Right forelimb (tissue), 1 donor: Measurements from ENCODE around the gene LYPD6B.

ENCODE experiments used
- DNase-seq: peaks from one replicate; pipeline ENCODE4 v3.0.0-alpha.2; 2018

The LYPD6B gene

GRCh38 chr2:149044500-149044899, 6.0 kb downstream of the LYPD6B start:
- no peak for DNase-seq

- no peak for DNase-seq
These were observed 8.6 kb downstream of the LYPD6B start for GRCh38 chr2:149047118-149047517.

GRCh38 chr2:149049142-149049541, 10.6 kb downstream of the LYPD6B start:
- no peak for DNase-seq

GRCh38 chr2:149050188-149050587, 11.7 kb downstream of the LYPD6B start:
- no peak for DNase-seq

GRCh38 chr2:149055751-149056150, 17.3 kb downstream of the LYPD6B start:
- DNase-seq: no peak

GRCh38 chr2:149056541-149057255, 18.2 kb downstream of the LYPD6B start:
- DNase-seq: no peak

GRCh38 chr2:149057401-149057800, 18.9 kb downstream of the LYPD6B start:
- no peak for DNase-seq

- DNase-seq: no peak
These were observed 20.4 kb downstream of the LYPD6B start for GRCh38 chr2:149058936-149059335.

GRCh38 chr2:149059822-149060221, 21.3 kb downstream of the LYPD6B start:
- DNase-seq: no peak

- no peak for DNase-seq
These were observed 22.7 kb downstream of the LYPD6B start for GRCh38 chr2:149061133-149061745.

GRCh38 chr2:149062531-149062930, 24.0 kb downstream of the LYPD6B start:
- no peak for DNase-seq

- DNase-seq: no peak
These were observed 24.7 kb downstream of the LYPD6B start for GRCh38 chr2:149063177-149063576.

GRCh38 chr2:149064365-149064841, 25.9 kb downstream of the LYPD6B start:
- DNase-seq: no peak

GRCh38 chr2:149064856-149065630, 26.5 kb downstream of the LYPD6B start:
- no peak for DNase-seq

- DNase-seq: no peak
These were observed 29.9 kb downstream of the LYPD6B start for GRCh38 chr2:149068225-149068995.

GRCh38 chr2:149068996-149069888, 30.7 kb downstream of the LYPD6B start:
- DNase-seq: no peak

- DNase-seq: no peak
These were observed 32.3 kb downstream of the LYPD6B start for GRCh38 chr2:149070681-149071320.

- DNase-seq: no peak
These were observed 36.6 kb downstream of the LYPD6B start for GRCh38 chr2:149075105-149075504.

- no peak for DNase-seq
These were observed 37.4 kb downstream of the LYPD6B start for GRCh38 chr2:149075853-149076252.

GRCh38 chr2:149076863-149077412, 38.4 kb downstream of the LYPD6B start:
- no peak for DNase-seq

- no peak for DNase-seq
These were observed 39.4 kb downstream of the LYPD6B start for GRCh38 chr2:149077861-149078260.
